ENCODE results near the gene HES1.

The HES1 gene

DNA sequence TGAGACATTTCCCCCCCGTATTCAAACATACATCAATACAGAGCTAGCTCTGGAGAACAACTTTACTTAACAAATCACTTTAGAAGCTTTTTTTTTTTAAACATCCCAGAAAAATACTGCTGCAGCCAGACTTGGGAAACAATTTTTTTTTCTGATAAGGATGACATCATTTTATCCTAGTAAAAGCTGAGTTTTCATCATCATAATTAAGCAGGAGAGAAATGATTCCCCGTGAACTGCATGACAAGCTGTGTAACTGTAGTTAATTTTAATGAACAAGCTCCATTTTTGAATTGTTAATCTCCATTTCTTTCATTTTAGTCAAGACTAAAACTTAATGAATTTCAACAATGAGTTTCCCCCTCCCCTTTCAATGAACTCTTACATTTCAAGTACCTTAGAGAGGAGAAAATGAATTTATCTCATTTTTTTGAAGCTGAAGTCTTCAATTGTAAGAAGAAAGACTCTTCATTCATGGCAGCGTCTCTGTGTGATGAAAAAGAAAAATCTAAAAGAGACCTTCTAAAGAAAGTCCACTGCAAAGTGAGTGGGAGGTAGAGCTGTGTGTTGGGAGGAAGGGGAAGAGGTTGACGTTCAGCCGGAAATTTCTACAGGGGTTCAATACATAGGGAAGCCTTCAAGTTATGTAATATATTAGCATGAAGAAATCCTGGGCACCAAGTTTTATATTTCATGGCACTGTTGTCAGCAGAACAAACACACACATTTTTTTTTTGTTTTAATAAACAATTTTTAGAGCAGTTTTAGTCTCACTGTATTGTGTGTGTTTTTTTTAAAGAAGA is 31.7 kb downstream of the HES1 start:
- no peak for DNase-seq (ENCODE audit: low spot score)

DNA sequence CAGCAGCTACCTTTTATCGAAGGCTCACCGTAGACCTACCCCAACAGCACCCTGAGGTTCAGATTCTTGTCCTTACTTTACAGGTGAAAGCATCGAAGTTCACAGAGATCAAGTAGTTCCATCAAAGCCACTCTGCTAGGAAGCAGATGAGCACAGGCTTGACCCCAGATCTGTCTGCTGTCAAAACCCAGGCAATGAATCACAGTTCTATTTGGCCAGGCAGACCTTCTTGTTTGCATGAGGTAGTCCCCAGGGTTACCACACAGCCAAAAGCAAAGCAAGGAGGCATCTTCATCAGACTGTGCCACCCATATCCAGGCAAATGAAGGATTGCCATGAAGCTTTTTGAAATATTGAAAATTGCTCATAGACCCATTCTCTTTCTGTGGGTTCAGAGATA is 33.0 kb downstream of the HES1 start:
- no peak for DNase-seq (ENCODE audit: low spot score)

DNA sequence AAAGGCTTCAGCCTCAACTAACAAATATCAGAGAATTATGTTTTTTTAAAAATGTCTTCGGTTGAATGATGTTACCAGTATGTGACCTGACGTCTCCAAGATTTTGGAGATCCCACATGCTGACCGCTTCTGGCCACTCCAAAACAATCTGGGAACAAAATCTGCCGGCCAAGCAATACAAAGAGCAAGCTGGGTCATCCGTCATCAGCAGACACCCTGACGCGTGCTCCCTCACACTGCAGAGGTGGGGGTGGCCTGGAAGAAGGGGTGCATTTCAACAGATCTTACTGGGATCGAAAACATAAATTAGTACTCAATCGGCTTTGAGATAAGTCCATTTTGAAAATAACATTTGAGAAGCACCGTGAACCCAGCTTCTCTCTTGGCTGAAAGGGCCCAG is 33.6 kb downstream of the HES1 start:
- no peak for DNase-seq (ENCODE audit: low spot score)

DNA sequence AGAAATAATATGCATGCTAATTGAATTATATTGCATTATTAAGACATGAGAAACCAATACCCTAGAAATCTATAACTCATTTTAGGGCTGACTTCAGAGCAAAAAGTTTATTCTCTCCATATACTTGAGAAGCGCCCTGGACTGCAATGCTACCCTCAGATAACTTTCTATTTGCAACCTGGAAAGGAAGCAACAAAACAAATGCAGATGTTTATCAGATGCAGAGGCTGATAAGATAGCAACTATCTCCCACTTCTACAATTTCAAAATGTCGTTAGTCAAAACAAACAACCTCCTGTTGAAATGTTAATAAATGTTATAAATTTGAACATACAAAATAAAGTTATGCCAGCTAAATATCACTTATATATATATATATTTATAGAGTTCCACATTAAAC is 34.8 kb downstream of the HES1 start:
- no peak for DNase-seq (ENCODE audit: low spot score)

DNA sequence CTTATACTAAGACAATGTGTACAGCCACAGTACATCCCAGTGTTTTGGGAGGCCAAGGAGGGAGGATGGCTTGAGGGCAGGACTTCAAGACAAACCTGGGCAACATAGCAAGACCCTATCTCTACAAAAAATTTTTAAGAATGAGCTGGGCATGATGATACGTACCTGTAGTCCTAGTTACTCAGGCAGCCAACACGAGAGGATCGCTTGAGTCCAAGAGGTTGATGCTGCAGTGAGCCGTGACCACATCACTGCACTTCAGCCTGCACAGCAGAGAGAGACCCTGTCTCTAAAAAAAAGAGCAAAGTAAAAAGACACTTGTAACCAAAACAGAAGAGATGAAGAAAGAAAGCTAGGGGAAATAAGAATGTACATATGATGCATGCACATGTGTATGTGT is 38.5 kb downstream of the HES1 start:
- DNase-seq (ENCODE audit: low spot score), result no peak

DNA sequence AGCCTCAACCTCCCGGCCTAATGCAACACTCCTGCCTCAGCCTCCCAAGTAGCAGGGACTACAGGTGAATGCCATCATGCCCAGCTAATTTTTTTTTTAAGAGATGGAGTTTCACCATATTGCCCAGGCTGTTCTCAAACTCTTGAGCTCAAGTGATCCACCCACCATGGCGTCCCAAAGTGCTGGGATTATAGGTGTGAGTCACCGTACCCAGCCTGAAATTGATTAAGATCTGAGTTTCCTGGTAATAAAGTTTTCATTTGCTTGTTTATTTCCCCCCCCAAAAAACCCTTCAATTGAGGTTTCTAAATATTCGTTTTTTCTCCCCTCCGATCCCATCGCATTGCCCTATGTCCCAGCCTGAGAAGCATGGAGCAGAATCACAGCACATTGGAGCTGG is 39.0 kb downstream of the HES1 start:
- DNase-seq (ENCODE audit: low spot score), result no peak

DNA sequence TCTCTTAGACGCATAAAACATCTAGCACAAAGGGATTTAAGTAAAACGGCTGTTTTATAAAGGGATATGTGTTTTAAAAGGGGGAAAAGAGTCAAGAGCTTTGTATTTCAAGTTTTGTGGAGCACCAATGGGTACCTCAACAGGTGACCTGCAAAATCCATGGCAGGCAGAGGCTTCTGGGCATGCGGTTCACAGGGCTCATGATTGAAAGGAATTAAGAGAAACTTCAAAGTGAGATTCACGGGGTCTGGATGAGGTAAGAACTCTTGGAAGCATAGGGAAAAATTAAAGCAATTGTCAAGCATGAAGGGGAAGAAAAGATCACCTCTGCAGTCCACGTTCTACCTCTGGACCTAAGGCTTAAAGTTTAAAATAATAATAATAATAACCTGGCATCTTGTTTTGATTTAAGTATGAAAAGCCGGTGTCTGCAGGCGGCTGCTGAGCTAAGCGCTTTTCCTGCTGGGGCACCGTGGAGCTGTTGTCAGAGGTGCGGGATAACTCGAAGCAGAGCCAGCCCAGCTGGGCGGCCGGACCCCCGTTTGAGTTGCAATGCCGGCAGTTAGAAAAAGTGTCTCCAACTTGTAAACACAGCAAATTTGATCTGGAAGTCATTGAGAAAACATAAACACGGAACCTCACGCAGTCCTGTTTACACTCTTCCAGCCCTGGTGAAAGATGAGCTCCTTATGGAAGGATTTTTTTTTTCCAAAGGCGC is 40.5 kb downstream of the HES1 start:
- no peak for DNase-seq (ENCODE audit: low spot score)

DNA sequence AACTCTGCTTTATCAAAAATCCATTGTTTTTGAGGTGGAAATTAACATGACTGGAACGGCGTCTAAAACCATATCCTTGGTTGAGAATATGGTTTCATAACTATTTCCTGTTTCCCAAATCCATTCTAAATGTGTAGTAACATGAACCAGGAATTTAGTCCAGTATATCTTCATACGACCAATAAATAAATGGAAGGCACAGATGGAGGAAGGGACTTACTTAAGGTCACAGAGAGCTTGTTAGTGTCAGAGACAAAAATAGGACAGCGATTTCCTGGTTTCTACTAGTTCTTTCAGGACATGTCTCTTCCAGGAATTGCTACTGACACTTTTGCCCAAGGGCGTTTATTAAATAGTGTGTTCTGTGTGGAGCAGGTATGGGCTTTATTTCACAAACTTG is 41.2 kb downstream of the HES1 start:
- no peak for DNase-seq (ENCODE audit: low spot score)

DNA sequence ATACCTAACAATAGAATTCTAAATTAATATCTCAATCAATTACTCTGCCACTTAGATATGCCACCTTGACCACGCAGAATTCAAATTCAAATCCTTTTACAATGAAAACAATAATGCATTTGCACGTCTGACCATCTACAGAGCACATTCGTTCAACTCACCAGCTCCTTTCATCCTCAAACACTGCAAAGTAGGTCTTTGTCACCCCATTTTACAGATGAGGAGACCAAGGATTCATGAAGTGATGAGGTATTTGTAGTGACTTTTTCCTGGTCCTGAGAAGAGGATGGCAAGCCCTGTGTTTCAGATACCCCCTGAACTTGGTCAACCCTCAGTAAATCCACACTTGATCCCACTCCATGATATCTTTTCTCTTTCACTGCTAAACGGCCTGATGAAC is 42.2 kb downstream of the HES1 start:
- no peak for DNase-seq (ENCODE audit: low spot score)

DNA sequence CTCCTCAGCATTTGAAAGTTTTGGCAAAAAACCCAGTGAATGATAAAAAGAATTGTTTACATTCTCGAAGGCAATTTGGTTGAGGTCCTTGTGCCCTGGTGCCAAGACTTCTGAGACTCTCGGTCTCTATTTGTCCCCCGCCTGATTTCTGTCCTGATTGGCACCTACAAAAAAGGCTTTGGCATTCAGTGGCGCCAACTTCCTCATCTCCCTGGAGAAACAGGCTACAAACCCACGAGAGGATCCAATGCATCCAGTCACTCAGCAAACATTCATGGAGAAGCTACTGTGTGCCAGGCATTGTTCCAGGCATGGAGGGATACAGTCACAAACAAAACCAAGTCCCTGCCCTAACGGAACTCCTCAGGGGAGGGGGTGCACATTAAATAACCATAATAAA is 42.7 kb downstream of the HES1 start:
- DNase-seq (ENCODE audit: low spot score), result no peak

DNA sequence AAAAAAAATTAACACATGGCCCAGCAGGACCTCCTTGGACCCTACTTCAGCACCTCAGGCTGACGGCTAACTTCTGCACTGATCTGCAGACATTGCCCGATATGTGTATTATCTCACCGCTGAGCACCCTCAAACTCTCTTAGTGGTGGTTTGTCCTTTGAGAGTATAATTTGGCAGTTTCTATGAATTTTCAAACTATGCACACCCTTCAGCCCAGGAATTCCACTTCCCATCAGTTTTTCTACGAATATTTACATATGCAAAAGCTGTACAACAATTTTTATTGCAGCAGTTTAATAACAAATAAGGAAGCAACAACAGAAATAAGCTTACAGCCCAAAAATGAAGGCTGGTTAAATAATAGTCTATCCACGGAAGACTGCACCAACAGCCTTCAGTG is 44.6 kb downstream of the HES1 start:
- no peak for DNase-seq (ENCODE audit: low spot score)

DNA sequence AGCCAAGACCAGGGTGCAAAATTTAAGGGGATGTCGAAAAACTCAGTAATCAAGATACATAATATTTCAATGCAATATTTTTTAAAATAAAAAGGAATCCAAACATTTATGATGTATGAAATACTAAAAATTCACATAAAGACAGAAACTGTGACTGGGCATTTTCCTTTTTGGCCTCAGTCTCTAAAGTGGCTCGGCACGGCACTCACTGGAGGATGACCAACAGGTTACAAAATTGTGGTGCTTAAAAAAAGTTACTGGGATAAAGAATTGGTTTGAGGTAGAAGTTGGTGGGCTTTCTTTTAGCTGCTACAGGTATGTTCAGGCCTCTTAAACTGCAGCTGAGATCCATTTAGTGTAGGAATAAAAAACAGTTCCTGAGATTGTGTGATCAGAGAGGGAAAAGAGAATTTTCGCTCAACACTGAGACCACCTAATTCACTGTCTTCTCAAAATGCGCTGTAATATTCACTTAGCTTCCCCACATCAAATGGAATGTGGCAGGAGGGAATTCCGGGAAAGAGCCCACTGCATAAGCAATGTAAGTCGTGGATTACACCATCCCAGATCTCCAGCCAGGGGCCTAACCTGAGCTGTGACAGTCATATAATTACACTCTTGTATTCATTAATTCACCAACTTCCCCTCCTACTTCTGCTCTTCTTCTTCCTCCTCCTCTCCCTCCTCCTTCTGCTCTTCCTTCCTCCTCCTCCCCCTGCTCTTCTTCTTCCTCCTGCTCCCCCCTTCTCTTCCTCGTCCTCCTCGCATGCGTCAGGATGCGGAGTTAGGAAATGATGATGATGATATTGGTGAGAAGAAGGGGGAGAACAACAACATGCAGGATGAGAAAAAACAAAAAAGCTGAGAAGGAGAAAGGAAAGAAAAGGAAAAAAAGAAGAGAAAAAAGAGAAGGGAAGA is 45.9 kb downstream of the HES1 start:
- DNase-seq (ENCODE audit: low spot score), result no peak

DNA sequence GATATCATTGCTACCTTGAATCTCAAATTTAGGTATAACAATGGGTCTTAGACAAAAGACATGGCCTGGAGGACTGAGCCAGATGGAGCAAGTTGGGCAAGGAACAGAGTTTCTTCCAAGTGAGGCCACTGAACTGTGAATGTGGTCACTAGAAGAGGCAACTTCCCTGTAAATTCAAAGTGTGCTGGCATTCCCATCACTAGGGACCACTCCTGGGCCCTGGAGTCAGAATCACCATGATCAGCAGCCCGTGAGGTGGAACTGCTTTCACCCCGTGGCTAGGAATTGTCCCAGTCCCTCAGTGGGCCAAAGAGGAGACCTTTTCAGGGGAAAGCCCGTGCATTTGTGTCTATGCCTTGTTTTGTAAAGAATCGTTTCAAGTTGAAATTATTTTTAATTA is 47.3 kb downstream of the HES1 start:
- no peak for DNase-seq (ENCODE audit: low spot score)

DNA sequence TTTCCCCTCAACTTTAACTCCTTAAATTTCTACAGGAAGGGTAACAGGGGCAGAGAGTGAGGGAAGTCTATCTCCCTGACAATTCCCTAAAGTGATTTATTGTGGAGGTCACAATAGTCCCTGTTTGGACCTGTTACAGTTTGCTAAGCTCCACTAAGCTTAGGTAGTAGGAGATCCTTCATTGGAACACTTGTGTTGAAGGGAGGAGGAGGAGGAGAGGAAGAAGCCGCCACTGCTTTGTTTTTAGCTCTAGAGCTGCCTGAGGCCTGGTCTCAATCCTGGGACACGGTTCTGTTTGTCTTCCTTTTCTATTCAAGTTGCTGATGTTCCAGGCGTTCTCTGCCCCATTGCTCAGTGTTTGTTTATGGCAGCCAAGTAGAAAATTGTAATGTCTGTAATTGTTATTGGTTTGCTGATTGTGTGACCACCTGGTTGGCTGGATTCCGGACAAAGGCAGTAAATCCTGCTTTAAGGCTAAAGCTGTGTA is 48.4 kb downstream of the HES1 start:
- no peak for DNase-seq (ENCODE audit: low spot score)

DNA sequence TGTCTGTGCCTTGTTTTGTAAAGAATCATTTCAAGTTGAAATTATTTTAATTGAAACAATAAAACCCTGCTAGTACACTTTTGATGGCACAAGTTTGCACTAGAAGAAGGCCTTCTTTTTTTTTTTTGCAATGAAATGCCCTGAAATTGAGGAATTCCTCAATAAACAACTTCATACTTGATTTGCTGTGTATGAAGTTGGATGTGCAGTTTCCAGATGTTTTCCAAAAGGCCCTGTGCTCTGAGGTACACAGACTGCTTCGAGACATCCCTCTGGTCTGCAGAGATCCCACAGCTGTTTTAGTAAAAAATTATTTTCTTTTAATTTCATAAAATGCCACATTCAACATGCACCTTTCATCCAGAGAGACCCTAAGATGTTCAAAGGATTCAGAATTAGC is 48.9 kb downstream of the HES1 start:
- DNase-seq (ENCODE audit: low spot score), result no peak

DNA sequence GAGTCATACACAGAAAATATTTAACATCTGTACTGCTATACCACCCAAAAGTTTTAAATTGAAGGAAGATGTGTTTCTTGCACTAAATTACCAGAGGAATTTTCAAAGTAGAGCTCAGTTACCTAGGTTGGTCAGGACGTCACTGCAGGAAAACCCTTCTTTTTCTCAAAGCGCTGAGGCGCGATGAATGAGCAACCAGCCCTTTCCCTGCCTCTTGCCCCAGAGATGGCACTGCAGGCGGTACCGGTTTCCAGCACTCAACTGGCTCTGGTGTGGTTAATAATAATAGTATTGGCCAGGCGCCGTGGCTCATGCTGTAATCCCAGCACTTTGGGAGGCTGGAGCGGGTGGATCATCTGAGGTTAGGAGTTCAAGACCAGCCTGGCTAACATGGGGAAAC is 49.3 kb downstream of the HES1 start:
- no peak for DNase-seq (ENCODE audit: low spot score)

DNA sequence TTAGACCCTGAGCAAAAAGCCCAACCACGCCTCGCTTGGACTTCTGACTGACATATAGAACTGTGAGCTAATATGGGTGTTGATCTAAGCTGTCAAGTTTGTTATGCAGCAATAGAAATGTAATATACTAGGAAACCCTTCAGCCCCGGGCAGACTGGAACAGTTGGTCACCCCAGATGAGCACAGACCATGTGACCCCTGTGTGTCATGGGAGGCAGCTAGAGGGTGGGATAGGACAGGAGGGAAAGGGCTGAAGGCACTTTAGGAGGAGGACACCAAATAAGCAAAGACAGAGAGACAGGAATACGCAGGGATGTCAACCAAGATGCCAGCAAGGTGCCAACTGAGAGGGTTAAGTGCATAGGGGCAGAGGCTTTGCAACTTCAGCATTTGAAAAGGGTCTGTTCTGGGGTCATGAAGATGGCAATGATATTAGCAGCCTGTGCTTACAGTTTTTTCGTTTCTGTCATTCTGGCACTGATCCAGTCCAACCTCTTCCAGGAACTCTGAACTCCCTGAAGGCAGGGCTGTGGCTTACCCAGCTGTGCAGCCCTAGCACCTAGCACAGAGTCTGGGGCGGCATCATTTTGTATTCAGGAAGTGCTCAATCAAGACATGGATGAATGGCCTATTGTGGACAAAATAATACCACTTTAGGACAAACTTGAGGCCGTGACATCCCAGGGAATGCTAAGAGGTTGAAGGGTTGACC is 51.4 kb downstream of the HES1 start:
- DNase-seq (ENCODE audit: low spot score), result no peak
